Mucosa of stomach (tissue), 1 donor: ENCODE results near the gene WDFY4.

Experiments used
- H3K27me3 ChIP-seq: one replicate; pipeline ENCODE4 v1.7.0; 2013; ENCODE audit warnings: mild to moderate bottlenecking, low read length; ENCODE audit not compliant: control insufficient read depth, insufficient read depth
- H3K36me3 ChIP-seq: one replicate; pipeline ENCODE4 v1.7.0; 2013; ENCODE audit warnings: low read length; ENCODE audit not compliant: control insufficient read depth, insufficient read depth
- H3K4me1 ChIP-seq: one replicate; pipeline ENCODE4 v1.7.0; 2013; ENCODE audit warnings: mild to moderate bottlenecking, low read length; ENCODE audit not compliant: control insufficient read depth, insufficient read depth
- H3K4me3 ChIP-seq: one replicate; pipeline ENCODE4 v1.7.0; 2013; ENCODE audit warnings: low read length
- H3K9ac ChIP-seq: one replicate; pipeline ENCODE4 v1.7.0; 2013; ENCODE audit warnings: mild to moderate bottlenecking, low read length, moderate library complexity
- H3K9me3 ChIP-seq: one replicate; pipeline ENCODE4 v1.7.0; 2013; ENCODE audit warnings: mild to moderate bottlenecking, low read length, moderate library complexity; ENCODE audit not compliant: control insufficient read depth
- donor health status: Pancreatic carcinoma.

WDFY4 gene

GRCh38 chr10:48729941-48730457 lies 45.3 kb downstream of the WDFY4 start:
- H3K4me1 ChIP-seq: no peaks in the 10 kb centered on the region
- no peaks in the 10 kb centered on the region for H3K9me3 ChIP-seq
- H3K27me3 ChIP-seq: no peaks in the 10 kb centered on the region
- H3K4me3 ChIP-seq: no peak overlapping the region
- no peaks in the 10 kb centered on the region for H3K36me3 ChIP-seq
- H3K9ac ChIP-seq: no peak overlapping the region

GRCh38 chr10:48731141-48731540 lies 46.5 kb downstream of the WDFY4 start:
- Histone ChIP-seq H3K4me3 (no peak overlapping the region), H3K27me3 (no peaks in the 10 kb centered on the region), H3K9ac (no peak overlapping the region), H3K4me1 (no peaks in the 10 kb centered on the region), H3K9me3 (no peaks in the 10 kb centered on the region), H3K36me3 (no peaks in the 10 kb centered on the region)

- Histone ChIP-seq H3K4me3 (no peak overlapping the region), H3K9ac (no peak overlapping the region), H3K9me3 (no peaks in the 10 kb centered on the region), H3K27me3 (no peaks in the 10 kb centered on the region), H3K4me1 (no peaks in the 10 kb centered on the region), H3K36me3 (no peaks in the 10 kb centered on the region)
Measured at GRCh38 chr10:48731654-48732053, 47.0 kb downstream of the WDFY4 start.

- H3K9me3 ChIP-seq: no peaks in the 10 kb centered on the region
- no peaks in the 10 kb centered on the region for H3K36me3 ChIP-seq
Measured at GRCh38 chr10:48733329-48733728, 48.7 kb downstream of the WDFY4 start.

GRCh38 chr10:48735836-48736390 lies 51.2 kb downstream of the WDFY4 start:
- no peaks in the 10 kb centered on the region for H3K27me3 ChIP-seq
- no peaks in the 10 kb centered on the region for H3K9me3 ChIP-seq
- no peaks in the 10 kb centered on the region for H3K4me1 ChIP-seq
- H3K4me3 ChIP-seq: no peak overlapping the region
- no peaks in the 10 kb centered on the region for H3K36me3 ChIP-seq
- no peak overlapping the region for H3K9ac ChIP-seq

More at GRCh38 chr10:48733329-48733728, 48.7 kb downstream of the WDFY4 start:
- Histone ChIP-seq H3K9ac (no peak overlapping the region), H3K4me3 (no peak overlapping the region), H3K4me1 (no peaks in the 10 kb centered on the region), H3K27me3 (no peaks in the 10 kb centered on the region)

GRCh38 chr10:48736596-48736995 lies 51.9 kb downstream of the WDFY4 start:
- H3K9ac ChIP-seq: no peak overlapping the region
- no peak overlapping the region for H3K4me3 ChIP-seq
- H3K36me3 ChIP-seq: no peaks in the 10 kb centered on the region
- H3K4me1 ChIP-seq: no peaks in the 10 kb centered on the region
- no peaks in the 10 kb centered on the region for H3K9me3 ChIP-seq
- no peaks in the 10 kb centered on the region for H3K27me3 ChIP-seq

GRCh38 chr10:48737886-48738285 lies 53.2 kb downstream of the WDFY4 start:
- H3K9me3 ChIP-seq: no peaks in the 10 kb centered on the region
- no peaks in the 10 kb centered on the region for H3K27me3 ChIP-seq
- H3K9ac ChIP-seq: no peak overlapping the region
- no peaks in the 10 kb centered on the region for H3K36me3 ChIP-seq
- H3K4me3 ChIP-seq: no peak overlapping the region
- H3K4me1 ChIP-seq: no peaks in the 10 kb centered on the region

GRCh38 chr10:48739170-48739569 lies 54.5 kb downstream of the WDFY4 start:
- no peaks in the 10 kb centered on the region for H3K36me3 ChIP-seq
- H3K4me3 ChIP-seq: no peak overlapping the region

GRCh38 chr10:48740015-48740707 lies 55.5 kb downstream of the WDFY4 start:
- no peak overlapping the region for H3K9ac ChIP-seq
- no peaks in the 10 kb centered on the region for H3K4me1 ChIP-seq

More at GRCh38 chr10:48739170-48739569, 54.5 kb downstream of the WDFY4 start:
- Histone ChIP-seq H3K9ac (no peak overlapping the region), H3K27me3 (no peaks in the 10 kb centered on the region), H3K4me1 (no peaks in the 10 kb centered on the region), H3K9me3 (no peaks in the 10 kb centered on the region)

GRCh38 chr10:48740988-48741387 lies 56.3 kb downstream of the WDFY4 start:
- Histone ChIP-seq H3K4me1 (no peaks in the 10 kb centered on the region), H3K9me3 (no peaks in the 10 kb centered on the region), H3K36me3 (no peaks in the 10 kb centered on the region), H3K27me3 (no peaks in the 10 kb centered on the region), H3K9ac (no peak overlapping the region), H3K4me3 (no peak overlapping the region)

More at GRCh38 chr10:48740015-48740707, 55.5 kb downstream of the WDFY4 start:
- H3K36me3 ChIP-seq: no peaks in the 10 kb centered on the region
- H3K9me3 ChIP-seq: no peaks in the 10 kb centered on the region
- H3K4me3 ChIP-seq: no peak overlapping the region
- no peaks in the 10 kb centered on the region for H3K27me3 ChIP-seq

GRCh38 chr10:48742891-48743860 lies 58.5 kb downstream of the WDFY4 start:
- Histone ChIP-seq H3K27me3 (no peaks in the 10 kb centered on the region), H3K9me3 (no peaks in the 10 kb centered on the region), H3K36me3 (no peaks in the 10 kb centered on the region), H3K9ac (no peak overlapping the region), H3K4me1 (no peaks in the 10 kb centered on the region), H3K4me3 (no peak overlapping the region)

GRCh38 chr10:48744587-48744986 lies 59.9 kb downstream of the WDFY4 start:
- Histone ChIP-seq H3K9me3 (no peaks in the 10 kb centered on the region), H3K4me3 (no peak overlapping the region), H3K36me3 (no peaks in the 10 kb centered on the region)

More at GRCh38 chr10:48744587-48744986, 59.9 kb downstream of the WDFY4 start:
- Histone ChIP-seq H3K4me1 (no peaks in the 10 kb centered on the region), H3K27me3 (no peaks in the 10 kb centered on the region), H3K9ac (no peak overlapping the region)
